Neural progenitor cell (in vitro differentiated cells): ENCODE results near the gene NCBP3. TPM values are rescaled to one million over a fixed set of nuclear protein-coding genes. Genes with fewer than 3 reads are reported as not detected.

Experiments
- DNase-seq: peaks from one replicate; pipeline ENCODE4 v3.0.0-alpha.2; 2016; ENCODE audit warnings: low spot score
- H2AFZ ChIP-seq: fragments of 200-600 bp; sonication (generic); replicated peaks from 2 replicates; pipeline ENCODE4 v1.6.1; 2016; ENCODE audit warnings: antibody characterized with exemption
- H3F3A ChIP-seq: fragments of 200-600 bp; sonication (generic); 2 replicates; pipeline ENCODE4 v1.6.1; 2016; ENCODE audit warnings: antibody characterized with exemption, low read depth
- H3K27ac ChIP-seq: fragments of 200-600 bp; sonication (generic); 2 replicates; pipeline ENCODE4 v1.5.1; 2016; ENCODE audit warnings: mild to moderate bottlenecking
- H3K27me3 ChIP-seq: fragments of 200-600 bp; sonication (generic); 2 replicates; pipeline ENCODE4 v1.6.1; 2016; ENCODE audit warnings: mild to moderate bottlenecking, moderate library complexity
- H3K36me3 ChIP-seq: fragments of 200-600 bp; sonication (generic); 2 replicates; pipeline ENCODE4 v1.5.1; 2016
- H3K4me1 ChIP-seq: fragments of 200-600 bp; sonication (generic); 2 replicates; pipeline ENCODE4 v1.6.1; 2016; ENCODE audit warnings: mixed run types
- H3K4me2 ChIP-seq: fragments of 200-600 bp; sonication (generic); 2 replicates; pipeline ENCODE4 v1.6.1; 2016
- H3K4me3 ChIP-seq: fragments of 200-600 bp; sonication (generic); 2 replicates; pipeline ENCODE4 v1.5.1; 2016
- H3K79me2 ChIP-seq: fragments of 200-600 bp; sonication (generic); 2 replicates; pipeline ENCODE4 v1.6.1; 2016; ENCODE audit warnings: low read depth
- H3K9ac ChIP-seq: fragments of 200-600 bp; sonication (generic); 2 replicates; pipeline ENCODE4 v1.6.1; 2016
- H3K9me3 ChIP-seq: fragments of 200-600 bp; sonication (generic); 2 replicates; pipeline ENCODE4 v1.5.1; 2016; ENCODE audit warnings: low read depth
- H4K20me1 ChIP-seq: fragments of 200-600 bp; sonication (generic); 2 replicates; pipeline ENCODE4 v1.6.1; 2016; ENCODE audit warnings: low read depth
- H3K27ac Mint-ChIP-seq: 3 replicates; pipeline ENCODE4 v1.8.0; 2021; ENCODE audit warnings: mixed read lengths
- H3K27me3 Mint-ChIP-seq: 2 replicates; pipeline ENCODE4 v1.8.0; 2022; ENCODE audit warnings: low read depth, mild to moderate bottlenecking, inconsistent platforms, moderate library complexity, mixed read lengths; ENCODE audit not compliant: insufficient read depth
- H3K36me3 Mint-ChIP-seq: 3 replicates; pipeline ENCODE4 v1.8.0; 2021; ENCODE audit warnings: mixed read lengths
- H3K4me1 Mint-ChIP-seq: 3 replicates; pipeline ENCODE4 v1.8.0; 2021; ENCODE audit warnings: mixed read lengths
- H3K4me3 Mint-ChIP-seq: 3 replicates; pipeline ENCODE4 v1.8.0; 2021; ENCODE audit warnings: mild to moderate bottlenecking, moderate library complexity, mixed read lengths
- H3K9me3 Mint-ChIP-seq: 3 replicates; pipeline ENCODE4 v1.8.0; 2020; ENCODE audit warnings: mixed read lengths
- EZH2 ChIP-seq: fragments of 200-600 bp; sonication (generic); IDR thresholded peaks from 2 replicates; pipeline ENCODE4 v1.6.1; 2017; ENCODE audit warnings: antibody characterized with exemption, mild to moderate bottlenecking, moderate library complexity
- EZH2phosphoT487 ChIP-seq: fragments of 200-600 bp; sonication (generic); IDR thresholded peaks from 2 replicates; pipeline ENCODE4 v1.6.1; 2017; ENCODE audit warnings: antibody characterized with exemption
- total RNA-seq: library from RNA; depleted of rRNA; stranded (reverse); fragments of >200 nt; gene quantifications from 2 replicates; pipeline ENCODE4 v1.2.3, GENCODE V29; 2015; ENCODE audit warnings: low replicate concordance
- TF ChIP-seq, protein P1 (sequence below): fragments of 200-600 bp; sonication (generic); IDR thresholded peaks from 2 replicates; pipeline ENCODE4 v1.5.1; 2017; ENCODE audit warnings: antibody characterized with exemption, mild to moderate bottlenecking

The NCBP3 gene
- total RNA-seq, 1 donor from 2014 or later = 55.7 TPM

- H3F3A ChIP-seq = no peaks in the 10 kb centered on the region
- H3K27ac Mint-ChIP-seq = peak overlapping the region; percentile 55
- no peaks in the 10 kb centered on the region for H3K27me3 ChIP-seq
- no peaks in the 10 kb centered on the region for H4K20me1 ChIP-seq
- H3K4me1 ChIP-seq = no peaks in the 10 kb centered on the region
- H3K4me3 Mint-ChIP-seq = peak overlapping the region; percentile 1
- H3K4me2 ChIP-seq = no peak overlapping the region
- H3K9me3 Mint-ChIP-seq = no peaks in the 10 kb centered on the region
- no peak overlapping the region for H3K27ac ChIP-seq
- H3K4me1 Mint-ChIP-seq = peaks cover 10% of the 10 kb centered on the region
- no peak overlapping the region for H2AFZ ChIP-seq
- no peak for DNase-seq
- no peak overlapping the region for H3K4me3 ChIP-seq
- TF ChIP-seq, protein P1, sequence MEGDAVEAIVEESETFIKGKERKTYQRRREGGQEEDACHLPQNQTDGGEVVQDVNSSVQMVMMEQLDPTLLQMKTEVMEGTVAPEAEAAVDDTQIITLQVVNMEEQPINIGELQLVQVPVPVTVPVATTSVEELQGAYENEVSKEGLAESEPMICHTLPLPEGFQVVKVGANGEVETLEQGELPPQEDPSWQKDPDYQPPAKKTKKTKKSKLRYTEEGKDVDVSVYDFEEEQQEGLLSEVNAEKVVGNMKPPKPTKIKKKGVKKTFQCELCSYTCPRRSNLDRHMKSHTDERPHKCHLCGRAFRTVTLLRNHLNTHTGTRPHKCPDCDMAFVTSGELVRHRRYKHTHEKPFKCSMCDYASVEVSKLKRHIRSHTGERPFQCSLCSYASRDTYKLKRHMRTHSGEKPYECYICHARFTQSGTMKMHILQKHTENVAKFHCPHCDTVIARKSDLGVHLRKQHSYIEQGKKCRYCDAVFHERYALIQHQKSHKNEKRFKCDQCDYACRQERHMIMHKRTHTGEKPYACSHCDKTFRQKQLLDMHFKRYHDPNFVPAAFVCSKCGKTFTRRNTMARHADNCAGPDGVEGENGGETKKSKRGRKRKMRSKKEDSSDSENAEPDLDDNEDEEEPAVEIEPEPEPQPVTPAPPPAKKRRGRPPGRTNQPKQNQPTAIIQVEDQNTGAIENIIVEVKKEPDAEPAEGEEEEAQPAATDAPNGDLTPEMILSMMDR = no peak
- TF ChIP-seq EZH2phosphoT487 = no peak
- H3K79me2 ChIP-seq = no peaks in the 10 kb centered on the region
- peaks cover 2% of the 10 kb centered on the region for H3K36me3 Mint-ChIP-seq
- H3K27me3 Mint-ChIP-seq = peaks cover 3% of the 10 kb centered on the region
- no peaks in the 10 kb centered on the region for H3K9me3 ChIP-seq
- H3K9ac ChIP-seq = no peak overlapping the region
- no peaks in the 10 kb centered on the region for H3K36me3 ChIP-seq
Measured at GRCh38 chr17:3867106-3867505, 21.1 kb upstream of the NCBP3 start.

DNA sequence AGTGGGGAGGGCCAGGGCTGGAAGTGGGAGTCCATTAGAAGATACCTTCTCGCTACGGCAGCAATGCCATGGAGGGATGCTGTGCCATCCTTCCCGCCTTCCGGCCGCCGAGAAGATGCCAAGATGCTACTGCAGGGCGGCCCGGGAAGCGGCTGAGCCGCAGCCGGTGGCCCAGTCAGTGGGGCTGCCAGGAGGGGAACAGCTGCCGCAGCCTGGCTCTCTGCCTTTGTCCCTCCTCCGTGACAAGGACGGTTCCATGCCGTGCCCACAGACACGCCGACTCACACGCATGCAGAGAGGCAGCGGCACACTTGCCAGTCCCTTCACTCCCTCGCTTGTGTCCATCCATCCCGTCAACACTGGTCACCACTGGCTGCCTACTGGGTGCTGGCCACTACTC lies 20.2 kb upstream of the NCBP3 start:
- no peak overlapping the region for H3K9ac ChIP-seq
- no peaks in the 10 kb centered on the region for H3K79me2 ChIP-seq
- H3K27ac ChIP-seq = no peak overlapping the region
- H3K36me3 ChIP-seq = no peaks in the 10 kb centered on the region
- H3K27ac Mint-ChIP-seq = no peak overlapping the region
- no peaks in the 10 kb centered on the region for H3K9me3 Mint-ChIP-seq
- H3K4me3 ChIP-seq = no peak overlapping the region
- no peak overlapping the region for H3K4me3 Mint-ChIP-seq
- peaks cover 12% of the 10 kb centered on the region for H3K4me1 Mint-ChIP-seq
- no peaks in the 10 kb centered on the region for H3F3A ChIP-seq
- no peak for DNase-seq
- peaks cover 3% of the 10 kb centered on the region for H3K27me3 Mint-ChIP-seq
- H3K36me3 Mint-ChIP-seq = peaks cover 2% of the 10 kb centered on the region
- no peaks in the 10 kb centered on the region for H3K27me3 ChIP-seq
- TF ChIP-seq, protein P1 = no peak
- no peak for TF ChIP-seq EZH2
- TF ChIP-seq EZH2phosphoT487 = no peak
- H3K4me2 ChIP-seq = no peak overlapping the region
- no peaks in the 10 kb centered on the region for H3K4me1 ChIP-seq
- no peaks in the 10 kb centered on the region for H3K9me3 ChIP-seq
- H4K20me1 ChIP-seq = no peaks in the 10 kb centered on the region
- H2AFZ ChIP-seq = no peak overlapping the region

GRCh38 chr17:3865176-3865575 lies 19.1 kb upstream of the NCBP3 start:
- TF ChIP-seq EZH2 (no peak), EZH2phosphoT487 (no peak)
- TF ChIP-seq, protein P1 = no peak
- no peak overlapping the region for H3K4me3 Mint-ChIP-seq
- no peaks in the 10 kb centered on the region for H3K9me3 Mint-ChIP-seq
- Histone ChIP-seq H4K20me1 (no peaks in the 10 kb centered on the region), H3K9ac (no peak overlapping the region), H3K79me2 (no peaks in the 10 kb centered on the region), H3F3A (no peaks in the 10 kb centered on the region), H2AFZ (no peak overlapping the region), H3K27me3 (no peaks in the 10 kb centered on the region), H3K9me3 (no peaks in the 10 kb centered on the region), H3K4me2 (no peak overlapping the region), H3K4me3 (no peak overlapping the region), H3K4me1 (no peaks in the 10 kb centered on the region), H3K27ac (no peak overlapping the region), H3K36me3 (no peaks in the 10 kb centered on the region)
- no peak overlapping the region for H3K27ac Mint-ChIP-seq
- H3K36me3 Mint-ChIP-seq = no peaks in the 10 kb centered on the region
- H3K4me1 Mint-ChIP-seq = peaks cover 13% of the 10 kb centered on the region
- peaks cover 3% of the 10 kb centered on the region for H3K27me3 Mint-ChIP-seq
- DNase-seq = no peak

DNA sequence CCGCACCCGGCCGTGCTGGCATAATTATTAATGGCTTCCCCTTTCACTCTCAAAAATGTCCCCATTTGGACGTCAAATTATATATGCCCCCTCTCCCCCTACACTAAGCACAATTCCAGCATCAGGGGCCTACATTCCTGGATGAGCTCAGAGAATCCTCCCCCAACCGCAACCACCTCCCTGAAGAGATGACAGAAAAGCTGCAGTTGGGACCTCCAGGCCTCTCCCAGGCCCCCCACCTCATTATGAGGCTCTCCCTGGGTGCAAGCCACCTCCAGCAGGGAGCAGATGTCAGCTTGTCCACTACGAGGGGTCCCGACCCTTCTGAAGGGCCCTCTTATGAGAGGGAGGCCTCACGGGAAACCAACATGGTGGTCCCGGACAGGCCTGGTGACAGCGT lies 18.5 kb upstream of the NCBP3 start:
- Histone ChIP-seq H3K4me2 (no peak overlapping the region), H3K36me3 (no peaks in the 10 kb centered on the region)
- TF ChIP-seq, protein P1 = no peak
- TF ChIP-seq EZH2phosphoT487 (no peak), EZH2 (no peak)

More for the DNA sequence above, 18.5 kb upstream of the NCBP3 start:
- Mint-ChIP-seq H3K4me1 (peaks cover 13% of the 10 kb centered on the region), H3K27ac (peak overlapping the region; percentile 85), H3K9me3 (no peaks in the 10 kb centered on the region), H3K27me3 (peaks cover 6% of the 10 kb centered on the region), H3K36me3 (no peaks in the 10 kb centered on the region), H3K4me3 (no peak overlapping the region)
- Histone ChIP-seq H3K9ac (no peak overlapping the region), H3K4me3 (no peak overlapping the region), H3K9me3 (no peaks in the 10 kb centered on the region), H4K20me1 (no peaks in the 10 kb centered on the region), H3K4me1 (no peaks in the 10 kb centered on the region), H3F3A (no peaks in the 10 kb centered on the region), H3K27ac (no peak overlapping the region), H3K27me3 (no peaks in the 10 kb centered on the region), H3K79me2 (no peaks in the 10 kb centered on the region), H2AFZ (no peak overlapping the region)
- no peak for DNase-seq
